ENCODE data around the gene INSIG2.

INSIG2 gene

GRCh38 chr2:118088051-118089024 is at the start of gene INSIG2:
Gene INSIG2, plus strand, starts transcription at chr2:118088471. Its CDS starts 8,086 bp downstream, at chr2:118096557.
- DNase-seq (ENCODE audit: low spot score) = peak; percentile 97

GRCh38 chr2:118040891-118041290 is 47.4 kb upstream of the INSIG2 start:
- DNase-seq (ENCODE audit: low spot score) = no peak

- no peak for DNase-seq (ENCODE audit: low spot score)
Observed at GRCh38 chr2:118044103-118044716, 44.1 kb upstream of the INSIG2 start.

GRCh38 chr2:118044854-118045253 is 43.4 kb upstream of the INSIG2 start:
- DNase-seq (ENCODE audit: low spot score) = no peak

- no peak for DNase-seq (ENCODE audit: low spot score)
Observed at GRCh38 chr2:118045286-118045685, 43.0 kb upstream of the INSIG2 start.

- peak; percentile 43 for DNase-seq (ENCODE audit: low spot score)
Observed at GRCh38 chr2:118046634-118047210, 41.5 kb upstream of the INSIG2 start.

- DNase-seq (ENCODE audit: low spot score) = peak; percentile 31
Observed at GRCh38 chr2:118047380-118047826, 40.9 kb upstream of the INSIG2 start.

- DNase-seq (ENCODE audit: low spot score) = peak; percentile 13
Observed at GRCh38 chr2:118048401-118048800, 39.9 kb upstream of the INSIG2 start.

GRCh38 chr2:118049140-118049815 is 39.0 kb upstream of the INSIG2 start:
- DNase-seq (ENCODE audit: low spot score) = no peak

- DNase-seq (ENCODE audit: low spot score) = no peak
Observed at GRCh38 chr2:118049816-118050140, 38.5 kb upstream of the INSIG2 start.

GRCh38 chr2:118050386-118050785 is 37.9 kb upstream of the INSIG2 start:
- no peak for DNase-seq (ENCODE audit: low spot score)

- no peak for DNase-seq (ENCODE audit: low spot score)
Observed at GRCh38 chr2:118050974-118051373, 37.3 kb upstream of the INSIG2 start.

GRCh38 chr2:118051826-118052358 is 36.4 kb upstream of the INSIG2 start:
- DNase-seq (ENCODE audit: low spot score) = no peak

- no peak for DNase-seq (ENCODE audit: low spot score)
Observed at GRCh38 chr2:118052474-118052873, 35.8 kb upstream of the INSIG2 start.

- no peak for DNase-seq (ENCODE audit: low spot score)
Observed at GRCh38 chr2:118053681-118054080, 34.6 kb upstream of the INSIG2 start.

- DNase-seq (ENCODE audit: low spot score) = no peak
Observed at GRCh38 chr2:118054213-118055008, 33.9 kb upstream of the INSIG2 start.

GRCh38 chr2:118055512-118056164 is 32.6 kb upstream of the INSIG2 start:
- no peak for DNase-seq (ENCODE audit: low spot score)

GRCh38 chr2:118056165-118056534 is 32.1 kb upstream of the INSIG2 start:
- no peak for DNase-seq (ENCODE audit: low spot score)

- DNase-seq (ENCODE audit: low spot score) = no peak
Observed at GRCh38 chr2:118056801-118057200, 31.5 kb upstream of the INSIG2 start.

GRCh38 chr2:118058951-118059350 is 29.3 kb upstream of the INSIG2 start:
- no peak for DNase-seq (ENCODE audit: low spot score)
